HepG2 (cell line): ENCODE measurements around the gene PDXDC1. TPM values are rescaled to one million over a fixed set of nuclear protein-coding genes. Genes with fewer than 3 reads are reported as not detected.
A peak's percentile ranks its signal among the peaks of the same experiment; 100 is the strongest.
"Not testable (repeated sequence)": the region's sequence is repeated elsewhere in the genome, so short reads cannot be mapped to it uniquely, and the experiment has no call there.

Experiments
- ATAC-seq: fragments of 200-7000 bp; cut with Tn5 transposase; 3 replicates; pipeline ENCODE4 v1.9.1; 2020; ENCODE audit warnings: mild to moderate bottlenecking, moderate library complexity
- BruUV-seq: library from RNA; stranded (reverse); fragments of 400-500 nt; replicated peaks from 2 replicates; lab custom pipeline; 2021; lab: Mats Ljungman, UMichigan
- CTCF ChIA-PET: fragments of 300-600 bp; formaldehyde crosslinking; extraction: SDS; loops from one replicate; lab custom pipeline; 2021; ENCODE audit warnings: low total read pairs, inconsistent platforms, low intra/inter-chr PET ratio; lab: Yijun Ruan, JAX
- POLR2A ChIA-PET: fragments of 350-600 bp; sonication (Branson Sonifier 250); formaldehyde crosslinking; loops from one replicate; lab custom pipeline; 2020; ENCODE audit warnings: antibody characterized with exemption, inconsistent platforms; lab: Yijun Ruan, JAX
- DNase-seq: peaks from one replicate; pipeline ENCODE4 v3.0.0-alpha.2; 2015; ENCODE audit warnings: low spot score
- FAIRE-seq: peaks from 3 replicates; lab custom pipeline; 2011; peaks lifted over from hg19 to GRCh38; lab: Jason Lieb, UNC
- H2AFZ ChIP-seq: one replicate; pipeline ENCODE4 v1.6.1; 2011; ENCODE audit warnings: low read length, inconsistent platforms
- H3K27ac ChIP-seq: fragments of 300-600 bp; 3 replicates; pipeline ENCODE4 v1.8.0; 2011; ENCODE audit warnings: mixed run types, mild to moderate bottlenecking, mixed read lengths, low read length, inconsistent platforms; ENCODE audit not compliant: insufficient read depth; ENCODE audit errors: extremely low read length
- H3K27me3 ChIP-seq, 2 experiments: fragments of 200-600 bp in 1 of 2; 2 replicates in 1 of 2; 3 replicates in 1 of 2; pipeline versions ENCODE4 v1.6.0 to v1.8.0; 2011; ENCODE audit warnings: low read length in 2 of 2, mild to moderate bottlenecking in 2 of 2, moderate library complexity in 2 of 2, inconsistent platforms in 1 of 2; ENCODE audit not compliant: insufficient read depth in 2 of 2, control insufficient read depth in 1 of 2
- H3K36me3 ChIP-seq, 2 experiments: fragments of 200-600 bp in 1 of 2; replicated peaks in 1 of 2; 2 replicates in 1 of 2; 3 replicates in 1 of 2; pipeline versions ENCODE4 v1.5.1 to v1.8.0; 2011; ENCODE audit warnings: low read length in 2 of 2, inconsistent platforms in 1 of 2; ENCODE audit not compliant: insufficient read depth in 2 of 2, control insufficient read depth in 1 of 2
- H3K4me1 ChIP-seq: 2 replicates; pipeline ENCODE4 v1.5.1; 2012; ENCODE audit warnings: low read length, inconsistent platforms; ENCODE audit not compliant: insufficient read depth
- H3K4me2 ChIP-seq: 2 replicates; pipeline ENCODE4 v1.6.0; 2011; ENCODE audit warnings: low read depth, low read length, inconsistent platforms
- H3K4me3 ChIP-seq, 3 experiments: fragments of 200-600 bp in 1 of 3; sonication (generic), shearing (Covaris generic) in 1 of 3; replicated peaks in 1 of 3; 2 replicates each; pipeline ENCODE4 v1.5.1; 2011 to 2016; ENCODE audit warnings: low read length in 3 of 3, inconsistent platforms in 2 of 3, low read depth in 2 of 3, mild to moderate bottlenecking in 2 of 3, control low read depth in 1 of 3, mixed read lengths in 1 of 3; ENCODE audit not compliant: insufficient read depth in 1 of 3
- H3K79me2 ChIP-seq: one replicate; pipeline ENCODE4 v1.6.1; 2011; ENCODE audit warnings: low read length, inconsistent platforms; ENCODE audit not compliant: insufficient read depth
- H3K9ac ChIP-seq: 2 replicates; pipeline ENCODE4 v1.6.0; 2011; ENCODE audit warnings: mild to moderate bottlenecking, low read depth, low read length, inconsistent platforms; ENCODE audit not compliant: insufficient read depth
- H3K9me3 ChIP-seq: 2 replicates; pipeline ENCODE4 v1.5.1; 2012; ENCODE audit warnings: mild to moderate bottlenecking, low read length
- H4K20me1 ChIP-seq: 2 replicates; pipeline ENCODE4 v1.6.0; 2011; ENCODE audit warnings: inconsistent platforms, mild to moderate bottlenecking, low read length, moderate library complexity; ENCODE audit not compliant: insufficient read depth
- FLYWCH1 ChIP-seq: sonication (generic); formaldehyde crosslinking; IDR thresholded peaks from 2 replicates; pipeline ENCODE4 v1.8.1; 2023; ENCODE audit warnings: mild to moderate bottlenecking, missing genetic modification reagents
- FOXP1 ChIP-seq, 2 experiments: fragments of 450-650 bp in 1 of 2; IDR thresholded peaks; 2 replicates each; pipeline ENCODE4 v1.6.1; 2017 to 2018; ENCODE audit warnings: antibody characterized with exemption in 1 of 2
- HNRNPK ChIP-seq: fragments of 200-400 bp; formaldehyde crosslinking; IDR thresholded peaks from 2 replicates; pipeline ENCODE4 v1.6.1; 2018; ENCODE audit warnings: low read length, low read depth, moderate library complexity, mild to moderate bottlenecking; ENCODE audit not compliant: poor library complexity, severe bottlenecking
- HNRNPUL1 ChIP-seq: fragments of 200-400 bp; formaldehyde crosslinking; IDR thresholded peaks from 2 replicates; pipeline ENCODE4 v1.6.1; 2017; ENCODE audit warnings: low read depth, mild to moderate bottlenecking, low read length, moderate library complexity
- MTF2 ChIP-seq: sonication (generic); formaldehyde crosslinking; IDR thresholded peaks from 2 replicates; pipeline ENCODE4 v1.5.0; 2020; ENCODE audit warnings: missing genetic modification reagents, borderline replicate concordance
- PCBP1 ChIP-seq: fragments of 200-400 bp; formaldehyde crosslinking; IDR thresholded peaks from 2 replicates; pipeline ENCODE4 v1.6.1; 2017; ENCODE audit warnings: mild to moderate bottlenecking, low read depth, low read length, borderline replicate concordance
- PCBP2 ChIP-seq: fragments of 200-400 bp; formaldehyde crosslinking; optimal IDR thresholded peaks from 2 replicates; pipeline ENCODE3; 2018; ENCODE audit warnings: low read length, low read depth; ENCODE audit not compliant: poor library complexity, severe bottlenecking
- RBFOX2 ChIP-seq: fragments of 200-400 bp; formaldehyde crosslinking; IDR thresholded peaks from 2 replicates; pipeline ENCODE4 v1.6.1; 2017; ENCODE audit warnings: low read depth, mild to moderate bottlenecking, low read length
- TSC22D2 ChIP-seq: sonication (generic); formaldehyde crosslinking; IDR thresholded peaks from 2 replicates; pipeline ENCODE4 v1.5.1; 2020; ENCODE audit warnings: missing genetic modification reagents, mild to moderate bottlenecking, borderline replicate concordance
- ZNF446 ChIP-seq: sonication (generic); formaldehyde crosslinking; IDR thresholded peaks from 2 replicates; pipeline ENCODE4 v1.5.0; 2020; ENCODE audit warnings: mild to moderate bottlenecking, missing genetic modification reagents
- ZSCAN25 ChIP-seq: sonication (generic); formaldehyde crosslinking; IDR thresholded peaks from 2 replicates; pipeline ENCODE4 v1.8.0; 2022; ENCODE audit warnings: mild to moderate bottlenecking, missing genetic modification reagents
- WGBS: methylation state at CpG from one replicate; pipeline ENCODE4 v1.1.6; 2017; ENCODE audit warnings: low lambda C conversion rate; 5-methylcytosine and 5-hydroxymethylcytosine counted together
- in situ Hi-C: cut with HindIII; loops from 2 replicates; pipeline ENCODE4 v1.10.0; 2017; ENCODE audit warnings: low pct_unique_long_range_greater_than_20kb; ENCODE audit not compliant: extremely low pct_ligation_motif_present
- intact Hi-C: fragments of 100-400 bp; cut with micrococcal nuclease; formaldehyde crosslinking; loops from one replicate; pipeline ENCODE4 v1.10.0; 2022; ENCODE audit not compliant: unreplicated experiment
- polyA plus RNA-seq, 8 experiments: library from polyadenylated mRNA; depleted of rRNA in 3 of 8; stranded (reverse) in 7 of 8; unstranded in 1 of 8; fragments of >200 nt; fragmentation: Illumina TruSeq in 4 of 8; extraction: Trizol in 4 of 8; gene quantifications; 2 replicates each; pipeline versions ENCODE4 v1.2.1 to v1.2.3, GENCODE V29; 2011 to 2016; ENCODE audit warnings: low read depth in 4 of 8, missing spikeins in 1 of 8, mixed read lengths in 1 of 8; ENCODE audit not compliant: insufficient read depth in 1 of 8
- total RNA-seq, 5 experiments: library from RNA; depleted of rRNA; stranded (reverse); fragments of >200 nt; fragmentation: Illumina TruSeq; extraction: Trizol; gene quantifications; 2 replicates each; pipeline ENCODE4 v1.2.3, GENCODE V29; 2016; ENCODE audit warnings: low read depth in 1 of 5

The PDXDC1 gene
- total and polyA plus RNA-seq, 2 of the 13 experiments (the other 11 are each of a cell fraction or from before 2014, with no cell fraction given), result 133 to 169 TPM

DNA sequence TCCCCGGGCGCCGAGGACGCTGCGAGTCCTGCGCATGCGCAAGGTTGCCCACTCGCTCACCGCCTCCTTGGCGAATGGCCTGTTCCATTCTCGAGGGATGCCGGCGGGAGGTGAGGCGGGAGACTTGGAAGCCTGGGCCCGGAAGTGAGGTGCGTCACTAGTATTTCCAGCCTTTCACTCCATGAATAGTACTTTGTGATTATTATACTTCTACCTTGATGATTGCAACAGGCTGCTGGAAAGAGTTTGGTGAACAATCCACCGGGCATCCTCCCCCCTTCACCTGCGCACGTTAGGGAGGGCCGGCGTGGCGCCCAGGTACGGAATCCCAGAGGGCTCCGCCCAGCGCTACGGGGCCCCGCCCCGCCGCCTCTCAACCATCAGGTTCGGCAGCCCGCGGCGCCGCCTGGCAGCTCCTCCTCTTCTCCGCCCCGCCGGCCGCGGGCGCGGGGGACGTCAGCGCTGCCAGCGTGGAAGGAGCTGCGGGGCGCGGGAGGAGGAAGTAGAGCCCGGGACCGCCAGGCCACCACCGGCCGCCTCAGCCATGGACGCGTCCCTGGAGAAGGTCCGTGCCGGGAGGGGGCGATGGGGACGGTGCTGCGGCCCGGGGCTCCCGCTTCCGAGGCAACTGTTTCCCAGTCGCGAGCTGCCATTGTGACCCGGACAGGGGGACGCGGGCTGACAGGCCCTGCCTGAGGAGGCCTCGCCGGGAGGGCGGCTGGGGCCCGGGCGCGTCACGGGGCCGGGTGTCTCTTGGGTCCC is at the start of gene PDXDC1 (continued):
- peak; percentile 66; the same call in 1 of the 2 replicates for TF ChIP-seq ZSCAN25 (CRISPR knock-in tag)
- not testable (repeated sequence) for TF ChIP-seq FOXP1 (IDR thresholded peaks at IDR 0.05)
- TF ChIP-seq FOXP1 (CRISPR knock-in tag; IDR thresholded peaks at IDR 0.05), result peak; percentile 10; the same call in 1 of the 2 replicates
- peak; percentile 79 for TF ChIP-seq TSC22D2 (CRISPR knock-in tag)
- TF ChIP-seq MTF2 (CRISPR knock-in tag), result peak; percentile 57; the same call in 1 of the 2 replicates
- TF ChIP-seq HNRNPUL1, result peak; percentile 60; the same call in 1 of the 2 replicates
- 0 out of 2 replicates have a peak, but pooled peaks have one; percentile 63 for TF ChIP-seq FLYWCH1 (CRISPR knock-in tag)
- TF ChIP-seq RBFOX2, result peak; percentile 91
- peak; percentile 65 for TF ChIP-seq ZNF446
- TF ChIP-seq, all 625 proteins: peak for 362; not testable (repeated sequence) for 263

DNA sequence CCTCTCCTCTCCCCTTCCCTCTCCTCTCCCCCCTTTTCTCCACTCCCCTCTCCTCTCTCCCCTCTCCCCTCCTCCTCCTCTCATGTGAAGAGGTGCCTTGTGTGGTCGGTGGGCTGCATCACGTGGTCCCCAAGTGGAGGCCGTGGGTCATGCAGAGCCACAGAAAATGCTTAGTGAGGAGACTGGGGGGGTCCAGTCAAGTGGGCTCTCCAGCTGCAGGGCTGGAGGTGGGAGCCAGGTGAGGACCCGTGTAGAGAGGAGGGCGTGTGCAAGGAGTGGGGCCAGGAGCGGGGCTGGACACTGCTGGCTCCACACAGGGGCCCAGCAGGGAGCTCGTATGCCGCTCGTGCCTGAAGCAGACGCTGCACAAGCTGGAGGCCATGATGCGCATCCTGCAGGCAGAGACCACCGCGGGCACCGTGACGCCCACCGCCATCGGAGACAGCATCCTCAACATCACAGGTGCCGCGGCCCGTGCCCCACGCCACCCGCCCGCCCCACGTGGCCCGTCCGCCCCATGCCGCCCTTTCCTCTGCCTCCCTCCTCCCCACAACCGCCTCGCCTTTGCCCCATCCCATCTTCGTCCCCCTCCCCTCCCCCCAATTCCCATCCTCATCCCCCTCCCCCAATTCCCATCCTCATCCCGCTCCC is 46.6 kb upstream of the PDXDC1 start:
- H3K36me3 ChIP-seq, CTCF ChIA-PET, BruUV-seq, H4K20me1 ChIP-seq, H3K27ac ChIP-seq, FAIRE-seq, H3K4me1 ChIP-seq, H3K27me3 ChIP-seq, H3K9me3 ChIP-seq, H3K9ac ChIP-seq, H3K4me2 ChIP-seq, H2AFZ ChIP-seq, H3K4me3 ChIP-seq, POLR2A ChIA-PET, intact Hi-C loops, H3K79me2 ChIP-seq, in situ Hi-C loops: not testable (repeated sequence)
- DNase-seq (peak; percentile 25), ATAC-seq (peak; percentile 96)
- TF ChIP-seq PCBP1 (peak; percentile 93), PCBP2 (peak; percentile 99), ZSCAN25 (CRISPR knock-in tag) (0 out of 2 replicates have a peak, but pooled peaks have one; percentile 28), HNRNPK (peak; percentile 95)
- 90% methylated on average over 10 of the region's 31 CpGs for WGBS

DNA sequence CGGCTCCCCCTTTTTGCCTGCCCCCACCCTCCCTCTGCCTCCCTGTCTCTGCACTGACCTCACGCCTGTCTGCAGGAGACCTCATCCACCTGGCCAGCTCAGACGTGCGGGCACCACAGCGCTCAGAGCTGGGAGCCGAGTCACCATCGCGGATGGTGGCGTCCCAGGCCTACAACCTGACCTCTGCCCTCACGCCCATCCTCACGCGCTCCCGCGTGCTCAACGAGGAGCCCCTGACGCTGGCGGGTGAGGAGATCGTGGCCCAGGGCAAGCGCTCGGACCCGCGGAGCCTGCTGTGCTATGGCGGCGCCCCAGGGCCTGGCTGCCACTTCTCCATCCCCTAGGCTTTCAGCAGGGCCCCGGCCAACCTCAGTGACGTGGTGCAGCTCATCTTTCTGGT is 45.6 kb upstream of the PDXDC1 start:
- intact Hi-C loops, H3K4me2 ChIP-seq, H3K36me3 ChIP-seq, POLR2A ChIA-PET, H3K79me2 ChIP-seq, H3K27ac ChIP-seq, ATAC-seq, H3K9me3 ChIP-seq, CTCF ChIA-PET, DNase-seq, H3K27me3 ChIP-seq, H3K4me3 ChIP-seq, H3K4me1 ChIP-seq, H3K9ac ChIP-seq, BruUV-seq, FAIRE-seq, in situ Hi-C loops, H2AFZ ChIP-seq, H4K20me1 ChIP-seq: not testable (repeated sequence)
- 98% methylated on average over 23 of the region's 26 CpGs for WGBS
